Mammary epithelial cell (primary cell): ENCODE data around the gene CACNG1.

ENCODE experiments used
- CTCF ChIP-seq, 2 donors: IDR thresholded peaks in 1 of 2; conservative IDR thresholded peaks in 1 of 2; 2 replicates each; pipeline ENCODE4 v1.5.1; 2011 to 2012; ENCODE audit warnings: inconsistent platforms in 2 of 2, low read length in 2 of 2, mild to moderate bottlenecking in 2 of 2, control low read depth in 1 of 2, low read depth in 1 of 2; ENCODE audit not compliant: insufficient read depth in 1 of 2; ENCODE audit errors: extremely low read depth in 1 of 2
- EZH2 ChIP-seq: IDR thresholded peaks from 2 replicates; pipeline ENCODE4 v1.6.1; 2012; ENCODE audit warnings: low read length, inconsistent platforms, borderline replicate concordance

- TF ChIP-seq CTCF (conservative IDR thresholded peaks at IDR 0.05 in 1 of 2, IDR thresholded peaks at IDR 0.05 in 1 of 2; ENCODE audit: extremely low read depth in 1 of 2, insufficient read depth in 1 of 2, low read depth in 1 of 2, low read length in 2 of 2) (no peak), EZH2 (no peak)
Observed at GRCh38 chr17:67074781-67075180, 30.4 kb downstream of the CACNG1 start.
